Measurements from ENCODE around the gene CTDP1. TPM values are rescaled to one million over a fixed set of nuclear protein-coding genes. Genes with fewer than 3 reads are reported as not detected.

CTDP1 gene
- total RNA-seq, 4 donors from 2014 or later = 18.6 to 35.3 (median 27.4) TPM

DNA sequence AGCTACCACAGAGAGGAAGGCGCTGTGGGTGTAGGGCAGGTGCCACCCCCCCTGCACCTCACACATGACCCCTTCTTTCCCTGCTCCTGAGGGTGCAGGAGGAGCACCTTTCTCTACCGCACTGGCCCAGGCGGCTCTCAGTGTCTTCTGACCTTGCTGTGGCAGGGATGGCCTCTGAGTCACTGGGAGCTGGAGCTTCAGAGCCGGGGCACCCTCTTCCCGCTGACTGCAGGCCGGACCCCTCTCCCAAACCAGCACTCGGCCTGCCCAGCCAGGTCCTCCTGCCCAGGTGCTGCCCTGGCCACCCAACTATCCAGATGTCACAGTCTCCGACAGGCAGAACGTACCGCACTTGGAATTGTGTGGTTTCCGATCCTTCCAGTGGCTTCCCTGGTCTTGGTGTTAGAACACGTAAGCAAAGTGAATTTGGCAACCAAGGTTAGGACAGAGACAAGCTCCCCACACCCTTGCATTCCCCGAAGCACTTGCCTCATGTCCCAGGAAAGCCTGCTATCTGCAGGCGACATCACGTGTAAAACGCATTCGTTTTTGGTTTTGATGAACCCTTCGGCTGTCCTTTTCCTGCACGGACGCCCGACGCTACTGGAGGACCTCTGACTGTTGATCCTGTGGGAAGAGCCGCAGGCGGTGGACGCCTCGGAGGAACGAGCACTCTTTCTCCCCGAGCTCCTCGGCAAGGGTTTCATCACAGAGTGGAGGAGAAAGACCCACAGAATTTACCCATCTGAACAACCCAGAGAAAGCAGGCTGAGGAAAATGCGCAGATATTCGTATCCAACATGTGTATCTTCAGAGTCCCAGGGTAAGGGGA is 93.5 kb downstream of the CTDP1 start:
- DNase-seq (ENCODE audit: low spot score in 2 of 2) = peak; percentile 14 to 52
- 87% methylated on average over 24 of the region's 31 CpGs for WGBS
- TF ChIP-seq POLR2A (IDR thresholded peaks at IDR 0.05) (no peak), EP300 (IDR thresholded peaks at IDR 0.05) (no peak), POLR2AphosphoS5 (IDR thresholded peaks at IDR 0.05) (no peak), CTCF (IDR thresholded peaks at IDR 0.05) (no peak)
- H3K4me1 ChIP-seq = no peaks in the 10 kb centered on the region
- no peaks in the 10 kb centered on the region for H3K36me3 ChIP-seq
- H3K4me3 ChIP-seq = no peak overlapping the region
- H3K9me3 ChIP-seq = peaks cover 3% of the 10 kb centered on the region
- peaks cover 63% of the 10 kb centered on the region for H3K27me3 ChIP-seq
- no peak overlapping the region for H3K27ac ChIP-seq

DNA sequence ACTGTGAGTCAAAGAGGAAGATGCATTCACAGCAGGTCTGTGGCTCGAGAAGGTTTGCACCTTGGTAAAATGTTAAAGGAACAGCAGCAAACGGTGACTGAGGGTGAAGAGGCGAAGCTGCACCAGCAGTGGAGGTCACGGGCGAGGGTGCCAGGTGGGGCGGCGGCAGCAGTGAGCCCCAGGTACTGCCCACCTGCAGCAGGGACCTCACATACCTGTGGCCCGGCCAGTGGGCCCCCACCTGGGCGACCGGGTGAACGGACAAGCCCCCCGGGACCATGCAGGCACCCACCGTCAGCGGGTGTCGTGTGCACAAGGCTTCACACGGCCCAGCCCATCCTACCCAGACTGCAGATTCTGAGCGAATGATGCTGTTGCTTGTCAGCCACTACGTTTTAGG is 94.5 kb downstream of the CTDP1 start:
- DNase-seq (ENCODE audit: low spot score in 2 of 2) = peak; percentile 46 to 53

GRCh38 chr18:79775441-79776221 is 96.0 kb downstream of the CTDP1 start:
- peak; percentile 53 to 70 for DNase-seq (ENCODE audit: low spot score in 2 of 2)
- Histone ChIP-seq H3K27me3 (peaks cover 77% of the 10 kb centered on the region), H3K9me3 (no peaks in the 10 kb centered on the region), H3K27ac (no peak overlapping the region), H3K4me3 (no peak overlapping the region), H3K4me1 (no peaks in the 10 kb centered on the region), H3K36me3 (no peaks in the 10 kb centered on the region)
- WGBS = 84% methylated on average over 35 of the region's 35 CpGs
- no peak for TF ChIP-seq POLR2A (IDR thresholded peaks at IDR 0.05)
- TF ChIP-seq CTCF (IDR thresholded peaks at IDR 0.05) = no peak
- TF ChIP-seq EP300 (IDR thresholded peaks at IDR 0.05) = no peak

More for the DNA sequence above, 94.5 kb downstream of the CTDP1 start:
- Histone ChIP-seq H3K27me3 (peaks cover 70% of the 10 kb centered on the region), H3K4me3 (no peak overlapping the region), H3K4me1 (no peaks in the 10 kb centered on the region), H3K36me3 (no peaks in the 10 kb centered on the region), H3K27ac (no peak overlapping the region), H3K9me3 (no peaks in the 10 kb centered on the region)
- WGBS = 76% methylated on average over 16 of the region's 18 CpGs
- TF ChIP-seq POLR2A (IDR thresholded peaks at IDR 0.05) (no peak), POLR2AphosphoS5 (IDR thresholded peaks at IDR 0.05) (no peak), CTCF (IDR thresholded peaks at IDR 0.05) (no peak), EP300 (IDR thresholded peaks at IDR 0.05) (no peak)

- H3K4me3 ChIP-seq = no peak overlapping the region
- H3K36me3 ChIP-seq = no peaks in the 10 kb centered on the region
- DNase-seq (ENCODE audit: low spot score in 2 of 2) = no peak
- peaks cover 74% of the 10 kb centered on the region for H3K27me3 ChIP-seq
- WGBS = 83% methylated on average over 2 of the region's 2 CpGs
- H3K9me3 ChIP-seq = no peaks in the 10 kb centered on the region
- no peak overlapping the region for H3K27ac ChIP-seq
- H3K4me1 ChIP-seq = no peaks in the 10 kb centered on the region
- TF ChIP-seq POLR2A (IDR thresholded peaks at IDR 0.05) (no peak), EP300 (IDR thresholded peaks at IDR 0.05) (no peak)
Observed at GRCh38 chr18:79776674-79777073, 97.1 kb downstream of the CTDP1 start.

GRCh38 chr18:79778291-79778791 is 98.7 kb downstream of the CTDP1 start:
- no peaks in the 10 kb centered on the region for H3K9me3 ChIP-seq
- H3K27ac ChIP-seq = no peak overlapping the region
- H3K27me3 ChIP-seq = peaks cover 67% of the 10 kb centered on the region
- peak; percentile 30 to 74 for DNase-seq (ENCODE audit: low spot score in 2 of 2)
- no peak overlapping the region for H3K4me3 ChIP-seq
- H3K4me1 ChIP-seq = no peaks in the 10 kb centered on the region
- 26% methylated on average over 6 of the region's 26 CpGs for WGBS
- no peaks in the 10 kb centered on the region for H3K36me3 ChIP-seq
- TF ChIP-seq POLR2A (IDR thresholded peaks at IDR 0.05) (no peak), POLR2AphosphoS5 (IDR thresholded peaks at IDR 0.05) (no peak), EP300 (IDR thresholded peaks at IDR 0.05) (no peak), CTCF (IDR thresholded peaks at IDR 0.05) (no peak)

Data from suprapubic skin (tissue), 4 donors.